Sigmoid colon (tissue), 7 donors: Measurements from ENCODE around the gene WHAMM. TPM values are rescaled to one million over a fixed set of nuclear protein-coding genes. Genes with fewer than 3 reads are reported as not detected.

Experiments
- DNase-seq: peaks from one replicate; pipeline ENCODE4 v3.0.0-alpha.2; 2019
- H3K27ac ChIP-seq, 4 donors: fragments of 200-600 bp; sonication (generic); one replicate each; pipeline ENCODE4 v1.5.1; 2016 to 2019; ENCODE audit warnings: mild to moderate bottlenecking in 1 of 4
- H3K27me3 ChIP-seq, 3 donors: fragments of 200-600 bp; sonication (generic); one replicate each; pipeline ENCODE4 v1.5.1; 2019; ENCODE audit warnings: mild to moderate bottlenecking in 1 of 3
- H3K36me3 ChIP-seq, 4 donors: fragments of 200-600 bp; sonication (generic); one replicate each; pipeline ENCODE4 v1.5.1; 2016 to 2019
- H3K4me1 ChIP-seq, 4 donors: fragments of 200-600 bp; sonication (generic); one replicate each; pipeline ENCODE4 v1.5.1; 2017 to 2019
- H3K4me3 ChIP-seq, 4 donors: fragments of 200-600 bp; sonication (generic); one replicate each; pipeline ENCODE4 v1.5.1; 2017 to 2019; ENCODE audit warnings: mild to moderate bottlenecking in 2 of 4, moderate library complexity in 1 of 4
- H3K9me3 ChIP-seq, 4 donors: fragments of 200-600 bp in 3 of 4; sonication (generic) in 3 of 4; one replicate each; pipeline versions ENCODE4 v1.5.1 to v1.6.1; 2013 to 2019
- EP300 ChIP-seq, 4 donors: sonication (generic); formaldehyde crosslinking; IDR thresholded peaks; one replicate each; pipeline ENCODE4 v1.6.1; 2017; ENCODE audit warnings: antibody characterized with exemption in 4 of 4
- POLR2A ChIP-seq, 2 donors: fragments of 450-650 bp; IDR thresholded peaks; one replicate each; pipeline ENCODE4 v1.6.1; 2016; ENCODE audit warnings: antibody characterized with exemption in 2 of 2, mild to moderate bottlenecking in 2 of 2, moderate library complexity in 2 of 2
- POLR2AphosphoS5 ChIP-seq, 4 donors: sonication (generic); formaldehyde crosslinking; IDR thresholded peaks; one replicate each; pipeline ENCODE4 v1.6.1; 2017; ENCODE audit warnings: antibody characterized with exemption in 4 of 4
- WGBS, 2 donors: extraction: QIAGEN DNeasy Blood & Tissue Kit; methylation state at CpG; one replicate each; pipeline ENCODE4 v1.1.7; 2013; 5-methylcytosine and 5-hydroxymethylcytosine counted together
- intact Hi-C: fragments of 100-400 bp; cut with DNase I; formaldehyde crosslinking; loops from one replicate; pipeline ENCODE4 v1.15.1; 2023
- polyA plus RNA-seq, 3 donors: library from polyadenylated mRNA; stranded (reverse); fragments of 200-250 nt; gene quantifications; one replicate each; pipeline ENCODE4 v1.2.3, GENCODE V29; 2013
- total RNA-seq, 4 donors: library from RNA; depleted of rRNA; stranded (reverse); fragments of >200 nt; gene quantifications; one replicate each; pipeline ENCODE4 v1.1.0, GENCODE V29; 2016
- TF ChIP-seq, protein P1 (sequence below), 4 experiments: fragments of 450-650 bp in 3 of 4; fragments of 200-600 bp in 1 of 4; IDR thresholded peaks; one replicate each; pipeline ENCODE4 v1.5.1; 2016 to 2019; ENCODE audit warnings: antibody characterized with exemption in 4 of 4, mild to moderate bottlenecking in 3 of 4, moderate library complexity in 2 of 4
- donor health status: healthy with polysubstance abuse.
- donor health status: Bipolar disorder and iron deficiency.
- donor health status: healthy.

Gene WHAMM
- total and polyA plus RNA-seq, 7 donors, result 4.4 to 10.5 (median 7.6) TPM

GRCh38 chr15:82874961-82875360 lies 65.5 kb downstream of the WHAMM start:
- 86% methylated on average over 10 of the region's 10 CpGs for WGBS, 2 donors

GRCh38 chr15:82875411-82876003 lies 66.1 kb downstream of the WHAMM start:
- Histone ChIP-seq H3K27me3 (no peaks in the 10 kb centered on the region), H3K27ac (no peak overlapping the region), H3K36me3 (peaks cover 0 to 10% (median 0%) of the 10 kb centered on the region in 4 donors), H3K4me1 (no peaks in the 10 kb centered on the region), H3K9me3 (no peaks in the 10 kb centered on the region), H3K4me3 (no peak overlapping the region)
- no peak for DNase-seq
- intact Hi-C loops, result no loop called here
- TF ChIP-seq POLR2A (IDR thresholded peaks at IDR 0.05), result no peak
- TF ChIP-seq EP300 (IDR thresholded peaks at IDR 0.05), result no peak
- no peak for TF ChIP-seq POLR2AphosphoS5 (IDR thresholded peaks at IDR 0.05)
- TF ChIP-seq, protein P1, sequence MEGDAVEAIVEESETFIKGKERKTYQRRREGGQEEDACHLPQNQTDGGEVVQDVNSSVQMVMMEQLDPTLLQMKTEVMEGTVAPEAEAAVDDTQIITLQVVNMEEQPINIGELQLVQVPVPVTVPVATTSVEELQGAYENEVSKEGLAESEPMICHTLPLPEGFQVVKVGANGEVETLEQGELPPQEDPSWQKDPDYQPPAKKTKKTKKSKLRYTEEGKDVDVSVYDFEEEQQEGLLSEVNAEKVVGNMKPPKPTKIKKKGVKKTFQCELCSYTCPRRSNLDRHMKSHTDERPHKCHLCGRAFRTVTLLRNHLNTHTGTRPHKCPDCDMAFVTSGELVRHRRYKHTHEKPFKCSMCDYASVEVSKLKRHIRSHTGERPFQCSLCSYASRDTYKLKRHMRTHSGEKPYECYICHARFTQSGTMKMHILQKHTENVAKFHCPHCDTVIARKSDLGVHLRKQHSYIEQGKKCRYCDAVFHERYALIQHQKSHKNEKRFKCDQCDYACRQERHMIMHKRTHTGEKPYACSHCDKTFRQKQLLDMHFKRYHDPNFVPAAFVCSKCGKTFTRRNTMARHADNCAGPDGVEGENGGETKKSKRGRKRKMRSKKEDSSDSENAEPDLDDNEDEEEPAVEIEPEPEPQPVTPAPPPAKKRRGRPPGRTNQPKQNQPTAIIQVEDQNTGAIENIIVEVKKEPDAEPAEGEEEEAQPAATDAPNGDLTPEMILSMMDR (IDR thresholded peaks at IDR 0.05), result no peak
- 92 to 93% methylated on average over 7 of the region's 7 CpGs for WGBS, 2 donors

More at GRCh38 chr15:82874961-82875360, 65.5 kb downstream of the WHAMM start:
- no peak overlapping the region for H3K4me3 ChIP-seq
- intact Hi-C loops, result no loop called here
- H3K36me3 ChIP-seq, result peaks cover 0 to 10% (median 0%) of the 10 kb centered on the region in 4 donors
- no peak for TF ChIP-seq POLR2AphosphoS5 (IDR thresholded peaks at IDR 0.05)
- no peaks in the 10 kb centered on the region for H3K9me3 ChIP-seq
- H3K4me1 ChIP-seq, result no peaks in the 10 kb centered on the region
- DNase-seq, result no peak
- H3K27ac ChIP-seq, result no peak overlapping the region
- no peaks in the 10 kb centered on the region for H3K27me3 ChIP-seq

DNA sequence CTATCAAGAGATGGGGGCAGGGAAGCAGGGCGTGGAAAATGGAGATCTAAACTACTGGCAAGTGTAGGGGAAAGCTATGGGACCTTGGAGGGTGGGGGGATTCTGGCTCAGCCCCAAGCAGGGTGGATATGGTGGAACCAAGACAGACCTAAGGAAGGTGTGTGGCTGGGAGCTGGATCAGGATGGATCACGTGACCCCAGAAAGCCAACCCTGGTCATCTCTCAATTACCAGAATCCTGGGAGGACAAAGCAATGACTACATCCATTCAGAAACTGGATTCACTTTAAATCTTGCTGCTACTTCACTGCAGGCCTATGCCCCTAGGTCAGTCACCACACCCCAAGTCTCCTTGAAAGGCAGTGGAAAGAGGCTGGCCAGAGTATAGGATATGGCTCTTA lies 68.4 kb downstream of the WHAMM start:
- WGBS, 2 donors, result 91 to 94% methylated on average over 2 of the region's 2 CpGs
- intact Hi-C loops, result no loop called here

GRCh38 chr15:82878325-82878724 lies 68.9 kb downstream of the WHAMM start:
- Histone ChIP-seq H3K9me3 (no peaks in the 10 kb centered on the region), H3K27ac (no peak overlapping the region), H3K4me3 (no peak overlapping the region), H3K36me3 (peaks cover 0 to 10% (median 0%) of the 10 kb centered on the region in 4 donors), H3K4me1 (no peaks in the 10 kb centered on the region), H3K27me3 (no peaks in the 10 kb centered on the region)
- no peak for DNase-seq
- TF ChIP-seq POLR2AphosphoS5 (IDR thresholded peaks at IDR 0.05), result no peak
- no peak for TF ChIP-seq POLR2A (IDR thresholded peaks at IDR 0.05)
- no peak for TF ChIP-seq EP300 (IDR thresholded peaks at IDR 0.05)
- TF ChIP-seq, protein P1 (IDR thresholded peaks at IDR 0.05), result no peak
- intact Hi-C loops, result no loop called here
- 89 to 91% methylated on average over 5 of the region's 5 CpGs for WGBS, 2 donors

More for the DNA sequence above, 68.4 kb downstream of the WHAMM start:
- DNase-seq, result no peak
- no peak for TF ChIP-seq POLR2AphosphoS5 (IDR thresholded peaks at IDR 0.05)
- TF ChIP-seq EP300 (IDR thresholded peaks at IDR 0.05), result no peak
- TF ChIP-seq POLR2A (IDR thresholded peaks at IDR 0.05), result no peak
- TF ChIP-seq, protein P1 (IDR thresholded peaks at IDR 0.05), result no peak
- Histone ChIP-seq H3K4me1 (no peaks in the 10 kb centered on the region), H3K9me3 (no peaks in the 10 kb centered on the region), H3K36me3 (peaks cover 0 to 10% (median 0%) of the 10 kb centered on the region in 4 donors), H3K27me3 (no peaks in the 10 kb centered on the region), H3K27ac (no peak overlapping the region), H3K4me3 (no peak overlapping the region)

GRCh38 chr15:82880704-82881103 lies 71.3 kb downstream of the WHAMM start:
- TF ChIP-seq POLR2AphosphoS5 (IDR thresholded peaks at IDR 0.05), result no peak
- TF ChIP-seq, protein P1 (IDR thresholded peaks at IDR 0.05), result no peak
- no peak for TF ChIP-seq POLR2A (IDR thresholded peaks at IDR 0.05)
- TF ChIP-seq EP300 (IDR thresholded peaks at IDR 0.05), result no peak

More at GRCh38 chr15:82880704-82881103, 71.3 kb downstream of the WHAMM start:
- Histone ChIP-seq H3K36me3 (no peaks in the 10 kb centered on the region), H3K9me3 (no peaks in the 10 kb centered on the region), H3K27ac (no peak overlapping the region), H3K4me3 (no peak overlapping the region), H3K27me3 (no peaks in the 10 kb centered on the region), H3K4me1 (no peaks in the 10 kb centered on the region)
- 65 to 82% methylated on average over 6 of the region's 6 CpGs for WGBS, 2 donors
- intact Hi-C loops, result no loop called here
- no peak for DNase-seq
